OCI-LY7 (cell line): Measurements from ENCODE around the gene PELI2. TPM values are rescaled to one million over a fixed set of nuclear protein-coding genes. Genes with fewer than 3 reads are reported as not detected.

Source experiments
- BruUV-seq: library from RNA; stranded (reverse); fragments of 400-500 nt; replicated peaks from 2 replicates; lab custom pipeline; 2021; lab: Mats Ljungman, UMichigan
- CTCF ChIA-PET: fragments of 300-600 bp; sonication (Branson Sonifier 250); formaldehyde crosslinking; loops from one replicate; lab custom pipeline; 2022; ENCODE audit warnings: antibody characterized with exemption; ENCODE audit not compliant: unreplicated experiment; lab: Charles Lee
- POLR2A ChIA-PET: fragments of 300-600 bp; sonication (Branson Sonifier 250); formaldehyde crosslinking; loops from one replicate; lab custom pipeline; 2022; ENCODE audit warnings: antibody characterized with exemption; lab: Charles Lee
- DNase-seq: peaks from one replicate; pipeline ENCODE4 v3.0.0-alpha.2; 2015; ENCODE audit warnings: low spot score
- H2AFZ ChIP-seq: fragments of 200-600 bp; sonication (generic), shearing (Covaris generic); 2 replicates; pipeline ENCODE4 v1.6.1; 2014; ENCODE audit warnings: mild to moderate bottlenecking, antibody characterized with exemption, low read length, moderate library complexity
- H3K27ac ChIP-seq: fragments of 200-600 bp; sonication (generic); 2 replicates; pipeline ENCODE4 v1.5.1; 2014; ENCODE audit warnings: mixed run types, low read depth, mild to moderate bottlenecking, moderate library complexity, low read length, inconsistent platforms; ENCODE audit not compliant: poor library complexity, severe bottlenecking
- H3K36me3 ChIP-seq: fragments of 200-600 bp; sonication (generic); 2 replicates; pipeline ENCODE4 v1.6.1; 2014; ENCODE audit warnings: mild to moderate bottlenecking, antibody characterized with exemption, low read length, moderate library complexity, mixed read lengths; ENCODE audit not compliant: insufficient read depth
- H3K4me1 ChIP-seq: fragments of 200-600 bp; sonication (generic); 2 replicates; pipeline ENCODE4 v1.5.1; 2014; ENCODE audit warnings: mild to moderate bottlenecking, low read length; ENCODE audit not compliant: insufficient read depth, poor library complexity, severe bottlenecking
- H3K4me2 ChIP-seq: fragments of 200-600 bp; sonication (generic); 2 replicates; pipeline ENCODE4 v1.6.1; 2014; ENCODE audit warnings: mild to moderate bottlenecking, low read length
- H3K4me3 ChIP-seq: fragments of 200-600 bp; sonication (generic); 2 replicates; pipeline ENCODE4 v1.5.1; 2014; ENCODE audit warnings: mild to moderate bottlenecking, low read depth, low read length; ENCODE audit not compliant: poor library complexity, severe bottlenecking
- H3K79me2 ChIP-seq: fragments of 200-600 bp; sonication (generic); 2 replicates; pipeline ENCODE4 v1.6.1; 2016; ENCODE audit warnings: low read depth, mild to moderate bottlenecking, low read length, moderate library complexity, mixed read lengths; ENCODE audit not compliant: insufficient read depth
- H3K9me2 ChIP-seq: fragments of 200-600 bp; sonication (generic); 2 replicates; pipeline ENCODE4 v1.6.1; 2016; ENCODE audit warnings: mild to moderate bottlenecking, low read length, mixed read lengths; ENCODE audit not compliant: insufficient read depth
- H3K9me3 ChIP-seq: fragments of 200-600 bp; sonication (generic); 2 replicates; pipeline ENCODE4 v1.6.1; 2014; ENCODE audit warnings: mild to moderate bottlenecking, mixed run types, low read length, mixed read lengths
- H4K20me1 ChIP-seq: fragments of 200-600 bp; sonication (generic); 2 replicates; pipeline ENCODE4 v1.6.1; 2014; ENCODE audit warnings: mild to moderate bottlenecking, antibody characterized with exemption, low read length, moderate library complexity, mixed read lengths; ENCODE audit not compliant: insufficient read depth
- CTCF ChIP-seq: fragments of 200-600 bp; sonication (generic); conservative IDR thresholded peaks from 2 replicates; pipeline ENCODE4 v1.5.1; 2014; ENCODE audit warnings: mild to moderate bottlenecking, antibody characterized with exemption, low read length, moderate library complexity, mixed read lengths
- EZH2phosphoT487 ChIP-seq: fragments of 200-600 bp; sonication (generic); IDR thresholded peaks from 2 replicates; pipeline ENCODE4 v1.6.1; 2018; ENCODE audit warnings: low read depth, borderline replicate concordance, mild to moderate bottlenecking, mixed run types, antibody characterized with exemption, low read length, moderate library complexity, mixed read lengths
- intact Hi-C: fragments of 100-400 bp; cut with micrococcal nuclease; formaldehyde crosslinking; loops from one replicate; pipeline ENCODE4 v1.10.0; 2022; ENCODE audit not compliant: unreplicated experiment
- total RNA-seq, 2 experiments: library from RNA; depleted of rRNA in 1 of 2; stranded (reverse); fragments of >200 nt in 1 of 2; shearing (Covaris generic) in 1 of 2; gene quantifications; 2 replicates each; pipeline ENCODE4 v1.2.3, GENCODE V29; 2014 to 2022

The PELI2 gene
- total RNA-seq, 2 experiments from 2014 or later, result 2.8 to 3.8 TPM

- Histone ChIP-seq H3K27ac (no peak overlapping the region), H3K4me1 (no peaks in the 10 kb centered on the region), H3K4me3 (no peak overlapping the region), H3K79me2 (no peaks in the 10 kb centered on the region), H3K4me2 (no peak overlapping the region), H3K9me3 (no peaks in the 10 kb centered on the region), H3K36me3 (no peaks in the 10 kb centered on the region), H4K20me1 (no peaks in the 10 kb centered on the region), H2AFZ (no peak overlapping the region), H3K9me2 (no peaks in the 10 kb centered on the region)
- TF ChIP-seq CTCF (no peak), EZH2phosphoT487 (no peak)
- ChIA-PET CTCF (no interaction called here), POLR2A (no interaction called here)
- DNase-seq, result no peak
- intact Hi-C loops, result no loop called here
- BruUV-seq, result no TSS peak
Observed at GRCh38 chr14:56290195-56290594, 172.0 kb downstream of the PELI2 start.

- TF ChIP-seq CTCF (no peak), EZH2phosphoT487 (no peak)
- no peak for DNase-seq
- BruUV-seq, result no TSS peak
- H3K9me3 ChIP-seq, result no peaks in the 10 kb centered on the region
- no peaks in the 10 kb centered on the region for H4K20me1 ChIP-seq
- no peak overlapping the region for H3K4me3 ChIP-seq
- H3K4me2 ChIP-seq, result no peak overlapping the region
- H2AFZ ChIP-seq, result no peak overlapping the region
- no peaks in the 10 kb centered on the region for H3K9me2 ChIP-seq
- H3K27ac ChIP-seq, result no peak overlapping the region
- ChIA-PET CTCF (no interaction called here), POLR2A (no interaction called here)
- H3K36me3 ChIP-seq, result no peaks in the 10 kb centered on the region
- H3K4me1 ChIP-seq, result no peaks in the 10 kb centered on the region
- intact Hi-C loops, result no loop called here
- H3K79me2 ChIP-seq, result no peaks in the 10 kb centered on the region
Observed at GRCh38 chr14:56292970-56293369, 174.8 kb downstream of the PELI2 start.

GRCh38 chr14:56293506-56293905, 175.3 kb downstream of the PELI2 start:
- H3K4me1 ChIP-seq, result no peaks in the 10 kb centered on the region
- no peaks in the 10 kb centered on the region for H3K9me2 ChIP-seq
- DNase-seq, result no peak
- no peaks in the 10 kb centered on the region for H3K36me3 ChIP-seq
- H3K9me3 ChIP-seq, result no peaks in the 10 kb centered on the region
- no peaks in the 10 kb centered on the region for H4K20me1 ChIP-seq
- no TSS peak for BruUV-seq
- no peak overlapping the region for H2AFZ ChIP-seq
- no peak overlapping the region for H3K4me2 ChIP-seq
- no peak overlapping the region for H3K27ac ChIP-seq
- no peaks in the 10 kb centered on the region for H3K79me2 ChIP-seq
- intact Hi-C loops, result no loop called here
- ChIA-PET POLR2A (interaction anchor here (0.6 kb wide), 1 partner anchor 238 kb away, joined by 7 read pairs; no protein-coding TSS in a partner anchor), CTCF (no interaction called here)
- TF ChIP-seq EZH2phosphoT487 (no peak), CTCF (no peak)
- no peak overlapping the region for H3K4me3 ChIP-seq
